HG02870 (cell line): ENCODE measurements around the gene IL15RA.
"Not testable (repeated sequence)": the region's sequence is repeated elsewhere in the genome, so short reads cannot be mapped to it uniquely, and the experiment has no call there.

Source experiments
- ATAC-seq: cut with Tn5 transposase; IDR thresholded peaks from one replicate; pipeline ENCODE4 v1.9.1; 2021; ENCODE audit warnings: mild to moderate bottlenecking, moderate library complexity; ENCODE audit not compliant: unreplicated experiment

Gene IL15RA

DNA sequence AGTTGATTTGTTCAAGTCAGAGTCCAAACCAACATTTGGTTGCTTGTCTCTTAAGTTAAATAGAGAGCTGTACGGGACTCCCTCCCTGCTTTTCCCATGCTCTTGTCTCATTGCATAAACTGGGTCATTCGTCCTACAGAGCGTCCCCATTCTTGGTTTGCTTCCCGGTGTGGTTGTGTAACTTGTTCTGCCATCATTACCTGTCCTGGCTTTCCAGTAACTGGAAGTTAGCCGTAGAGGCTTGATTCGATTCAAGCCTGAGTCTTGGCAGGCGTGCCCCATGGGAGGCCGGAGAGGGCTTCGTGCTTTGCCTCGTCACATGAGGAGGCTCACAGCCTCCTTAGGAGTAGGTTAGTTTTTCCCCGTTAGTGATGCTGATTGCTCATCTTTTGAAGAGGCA lies 47.1 kb downstream of the IL15RA start:
- no peak for ATAC-seq

DNA sequence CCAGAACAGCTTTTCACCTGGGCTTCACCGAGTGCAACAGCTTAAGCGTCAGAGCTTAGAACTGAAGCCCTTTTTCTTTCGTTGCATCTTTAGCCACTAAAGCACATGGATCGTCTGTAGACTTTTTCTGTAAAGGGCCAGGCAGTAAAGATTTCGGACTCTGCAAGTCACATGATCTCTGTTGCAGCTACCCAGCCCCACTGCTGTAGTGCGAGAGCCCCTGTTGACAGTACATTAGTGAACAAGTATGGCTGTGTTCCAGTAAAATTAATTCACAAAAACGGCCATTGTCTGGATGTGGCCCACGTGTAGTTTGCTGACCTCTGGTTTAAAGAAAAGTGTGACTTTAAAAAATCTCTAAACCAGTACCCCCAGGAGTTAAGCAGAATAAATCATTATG lies 47.9 kb downstream of the IL15RA start:
- no peak for ATAC-seq

DNA sequence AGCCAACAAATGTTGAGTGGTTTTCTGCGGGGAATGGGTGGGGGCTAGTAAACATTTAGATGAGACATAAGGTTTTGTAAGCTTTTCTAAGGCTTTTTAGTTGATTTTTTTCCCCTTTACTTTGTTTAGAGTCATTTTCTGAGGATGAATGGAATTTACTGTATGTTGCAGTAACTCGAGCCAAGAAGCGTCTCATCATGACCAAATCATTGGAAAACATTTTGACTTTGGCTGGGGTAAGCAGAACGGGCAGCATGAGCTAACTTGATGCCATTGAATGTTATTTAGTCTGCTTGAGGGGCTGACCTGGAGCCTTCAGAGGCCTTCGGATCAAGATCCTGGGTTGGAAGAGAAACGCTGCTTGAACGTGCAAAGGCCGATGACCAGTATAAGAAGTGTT lies 50.0 kb downstream of the IL15RA start:
- ATAC-seq = no peak

DNA sequence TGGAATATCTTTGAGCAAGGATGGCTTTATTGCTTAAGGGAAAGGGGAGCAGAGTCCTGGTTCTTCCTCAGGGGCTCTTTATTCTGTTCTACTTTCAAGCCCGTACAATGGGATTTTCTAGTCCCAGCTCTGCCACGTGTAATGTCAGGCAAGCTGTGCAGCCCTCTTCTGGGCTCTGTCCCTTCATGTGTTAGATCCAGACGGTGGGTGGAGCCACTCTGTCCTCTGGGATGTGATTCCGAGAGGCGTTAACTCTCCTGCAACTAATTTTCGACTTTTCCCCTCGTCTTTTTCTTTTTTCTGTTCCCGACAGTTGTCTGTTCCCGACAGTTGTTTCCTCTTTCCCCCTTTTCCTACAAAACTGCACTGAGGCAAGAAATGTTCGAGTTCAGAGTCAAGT lies 52.5 kb downstream of the IL15RA start:
- no peak for ATAC-seq

DNA sequence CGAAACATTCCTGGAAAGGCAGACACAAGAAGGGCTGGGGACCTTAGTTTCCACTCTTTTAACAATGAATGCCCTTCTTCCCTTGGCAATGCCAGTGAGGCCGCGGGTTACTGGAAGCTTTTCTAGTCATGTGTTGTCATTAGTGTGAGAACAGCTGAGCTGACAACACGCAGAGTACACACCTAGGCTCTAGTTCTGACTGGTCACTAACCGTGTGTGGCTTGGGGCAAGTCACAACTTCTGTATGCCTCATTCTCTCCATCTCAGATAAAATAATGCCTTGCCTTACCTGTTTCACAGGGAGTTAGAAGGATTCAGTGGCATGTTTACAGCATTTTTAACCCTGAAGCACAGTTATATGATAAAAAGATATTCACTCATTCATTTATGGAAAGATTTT lies 55.6 kb downstream of the IL15RA start:
- no peak for ATAC-seq

DNA sequence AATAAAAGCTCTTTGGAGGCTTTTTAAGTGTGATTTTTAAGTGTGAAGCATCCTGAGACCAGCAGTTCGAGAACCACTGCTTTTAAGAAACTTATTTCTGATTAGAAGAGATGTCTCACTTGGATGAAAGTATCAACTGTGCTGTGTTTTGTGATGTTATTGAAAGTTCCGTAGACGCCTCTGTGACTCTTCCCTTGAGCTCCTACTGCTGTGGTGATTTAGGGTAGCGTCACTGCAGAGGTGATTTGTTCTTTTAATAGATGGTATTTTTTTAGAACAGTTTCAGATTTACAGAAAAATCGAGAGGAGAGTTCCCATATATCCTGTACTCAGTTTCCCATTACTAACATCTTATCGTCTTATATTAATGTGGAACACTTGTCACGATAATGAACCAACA lies 57.8 kb downstream of the IL15RA start:
- ATAC-seq = no peak

DNA sequence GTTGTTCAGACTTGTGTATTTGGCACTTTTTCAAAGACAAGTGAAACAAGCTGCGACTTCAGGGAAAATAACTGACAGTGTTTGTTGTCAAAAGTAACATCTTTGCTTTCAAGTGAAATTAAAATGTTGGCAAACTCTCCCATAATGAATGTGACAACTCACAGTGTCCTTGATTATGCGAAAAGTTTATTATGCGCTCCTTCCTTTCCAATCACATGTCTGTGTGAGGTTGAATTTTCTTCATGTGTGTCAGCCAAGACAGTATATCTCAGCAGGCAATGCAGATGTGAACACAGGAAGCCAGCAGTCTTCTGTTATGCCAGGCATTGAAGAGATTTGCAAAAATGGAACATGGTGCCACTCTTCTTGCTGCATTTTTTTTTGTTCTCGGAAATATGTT lies 58.6 kb downstream of the IL15RA start:
- no peak for ATAC-seq

DNA sequence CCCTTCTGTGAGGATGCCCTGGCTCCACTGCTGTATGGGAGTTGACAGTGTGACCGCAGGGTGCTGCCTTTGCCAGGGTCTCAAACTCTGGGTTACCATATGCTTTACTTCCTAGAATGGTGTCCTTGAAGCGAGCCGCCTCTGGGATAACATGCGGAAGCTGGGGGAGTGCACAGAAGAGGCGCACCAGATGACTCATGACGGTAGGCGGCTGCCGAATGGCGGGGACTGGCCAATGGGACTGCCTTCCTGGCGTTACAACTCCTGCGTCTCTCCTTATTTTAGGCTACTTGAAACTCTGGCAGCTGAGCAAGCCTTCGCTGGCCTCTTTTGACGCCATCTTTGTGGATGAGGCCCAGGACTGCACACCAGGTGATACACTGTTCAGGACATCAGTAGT lies 60.0 kb downstream of the IL15RA start:
- no peak for ATAC-seq

DNA sequence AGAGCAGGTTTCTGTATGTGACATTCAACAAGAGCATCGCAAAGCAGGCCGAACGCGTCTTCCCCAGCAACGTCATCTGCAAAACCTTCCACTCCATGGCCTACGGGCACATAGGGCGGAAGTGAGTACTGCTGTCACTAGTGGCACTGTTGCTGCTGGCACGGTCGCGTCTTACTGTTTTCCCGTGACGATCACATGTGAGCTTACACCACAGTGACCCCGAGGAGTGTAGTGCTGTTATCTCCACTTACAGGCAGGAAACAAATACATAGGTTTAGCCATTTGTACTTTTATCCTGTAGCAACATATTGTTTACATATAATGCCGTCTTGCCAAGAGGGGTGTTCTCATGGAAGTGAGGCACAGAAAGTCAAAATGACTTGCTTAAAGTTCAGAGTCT lies 61.9 kb downstream of the IL15RA start:
- no peak for ATAC-seq

DNA sequence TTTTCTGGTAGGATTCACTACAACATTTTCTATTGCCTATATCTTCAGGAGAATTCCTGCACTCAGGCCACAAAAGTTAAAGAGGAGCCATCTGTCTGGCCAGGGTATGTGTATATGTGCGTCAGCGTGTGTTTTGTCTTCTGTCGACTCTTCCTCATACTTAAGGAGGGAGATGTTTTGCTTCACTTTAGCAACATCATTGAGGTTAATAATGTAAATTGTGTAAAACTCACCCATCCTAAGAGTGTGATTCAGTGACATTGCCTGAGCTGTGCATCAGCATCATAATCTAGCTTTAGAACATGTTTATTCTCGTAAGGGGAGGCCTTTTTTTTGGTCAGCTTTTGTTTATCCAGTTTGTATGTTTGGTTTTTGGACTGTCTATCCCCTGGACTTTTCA lies 63.6 kb downstream of the IL15RA start:
- ATAC-seq = no peak

DNA sequence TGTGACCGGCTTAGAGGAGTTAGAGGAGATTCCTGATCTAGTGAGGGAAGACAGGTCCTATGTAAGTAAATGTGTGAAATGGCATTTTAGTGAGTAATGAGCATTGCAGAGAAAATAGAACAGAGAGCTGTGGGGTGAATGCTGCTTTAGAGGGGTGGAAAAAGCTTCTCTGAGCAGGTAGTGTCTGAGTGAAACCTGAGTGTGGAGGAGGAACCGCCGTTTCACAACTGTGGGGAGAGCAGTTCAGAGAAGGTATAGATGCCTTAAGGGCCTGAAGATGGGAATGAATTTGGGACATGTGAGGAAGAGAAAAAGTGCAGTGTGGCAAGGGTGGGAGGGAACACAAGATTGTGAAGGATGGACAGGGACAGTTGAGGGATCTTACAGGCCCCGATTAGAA lies 65.7 kb downstream of the IL15RA start:
- no peak for ATAC-seq

DNA sequence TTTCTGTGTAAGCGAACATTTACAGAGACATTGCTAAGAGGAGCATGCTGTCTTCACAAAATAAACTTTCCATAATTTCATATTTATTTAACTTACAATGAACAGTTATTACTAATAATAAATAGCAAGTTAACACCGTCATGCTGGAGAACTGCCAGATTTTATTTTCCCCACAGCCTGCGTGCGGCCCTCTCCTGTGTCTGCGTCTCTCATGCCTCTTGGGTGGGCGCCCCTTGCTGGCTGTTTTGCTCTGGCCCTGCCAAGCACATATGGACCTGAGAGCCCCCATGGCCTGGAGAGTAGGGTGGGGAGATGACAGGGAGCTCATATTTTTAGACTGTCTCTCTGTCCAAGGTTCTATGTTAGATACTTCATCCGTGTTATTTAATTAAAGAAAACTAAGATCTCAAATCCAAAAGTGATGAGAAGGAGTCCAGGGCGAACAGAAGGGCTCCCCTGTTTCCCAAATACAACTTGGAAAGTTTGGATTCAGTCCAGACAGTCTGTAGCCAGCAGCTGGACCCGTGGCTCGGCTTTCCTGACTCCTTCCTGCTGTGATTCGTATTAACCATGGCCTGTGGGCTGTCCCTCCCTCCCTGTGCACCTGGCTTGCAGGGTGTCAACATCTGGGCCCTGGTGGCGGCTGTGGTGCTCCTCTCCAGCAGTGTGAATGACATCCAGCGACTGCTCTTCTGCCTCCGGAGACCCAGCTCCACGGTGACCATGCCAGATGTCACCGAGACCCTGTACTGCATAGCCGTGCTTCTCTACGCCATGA lies 66.8 kb downstream of the IL15RA start:
- no peak for ATAC-seq

DNA sequence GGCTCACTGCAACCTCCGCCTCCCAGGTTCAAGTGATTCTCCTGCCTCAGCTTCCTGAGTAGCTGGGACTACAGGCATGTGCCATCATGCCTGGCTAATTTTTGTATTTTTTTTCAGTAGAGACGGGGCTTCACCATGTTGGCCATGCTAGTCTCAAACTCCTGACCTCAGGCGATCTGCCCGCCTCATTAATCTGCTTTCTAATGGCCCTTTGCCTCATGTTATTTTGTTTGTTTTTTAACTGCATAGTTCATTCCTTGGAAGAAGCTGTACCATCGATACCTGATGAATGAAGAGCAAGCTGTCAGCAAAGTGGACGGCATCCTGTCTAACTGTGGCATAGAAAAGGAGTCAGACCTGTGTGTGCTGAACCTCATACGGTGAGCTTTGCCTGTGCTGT lies 68.7 kb downstream of the IL15RA start:
- ATAC-seq = not testable (repeated sequence)

DNA sequence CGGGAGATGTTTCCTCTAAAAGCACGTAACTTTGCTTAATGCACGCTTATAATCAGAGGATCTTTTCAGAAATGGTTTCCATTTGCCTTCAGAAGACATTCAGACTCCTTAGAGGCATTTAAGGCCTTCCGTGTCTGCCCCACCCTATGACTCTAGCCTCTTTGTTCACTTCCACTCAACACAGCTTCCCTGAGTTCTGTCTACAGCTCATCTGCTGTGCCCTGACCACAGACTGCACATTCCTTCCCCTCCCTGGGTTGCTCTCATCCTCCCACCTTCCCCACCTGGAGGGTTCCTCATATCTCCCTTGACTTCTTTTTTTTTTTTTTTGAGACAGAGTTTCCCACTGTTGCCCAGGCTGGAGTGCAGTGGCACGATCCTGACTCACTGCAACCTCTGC lies 70.7 kb downstream of the IL15RA start:
- no peak for ATAC-seq

DNA sequence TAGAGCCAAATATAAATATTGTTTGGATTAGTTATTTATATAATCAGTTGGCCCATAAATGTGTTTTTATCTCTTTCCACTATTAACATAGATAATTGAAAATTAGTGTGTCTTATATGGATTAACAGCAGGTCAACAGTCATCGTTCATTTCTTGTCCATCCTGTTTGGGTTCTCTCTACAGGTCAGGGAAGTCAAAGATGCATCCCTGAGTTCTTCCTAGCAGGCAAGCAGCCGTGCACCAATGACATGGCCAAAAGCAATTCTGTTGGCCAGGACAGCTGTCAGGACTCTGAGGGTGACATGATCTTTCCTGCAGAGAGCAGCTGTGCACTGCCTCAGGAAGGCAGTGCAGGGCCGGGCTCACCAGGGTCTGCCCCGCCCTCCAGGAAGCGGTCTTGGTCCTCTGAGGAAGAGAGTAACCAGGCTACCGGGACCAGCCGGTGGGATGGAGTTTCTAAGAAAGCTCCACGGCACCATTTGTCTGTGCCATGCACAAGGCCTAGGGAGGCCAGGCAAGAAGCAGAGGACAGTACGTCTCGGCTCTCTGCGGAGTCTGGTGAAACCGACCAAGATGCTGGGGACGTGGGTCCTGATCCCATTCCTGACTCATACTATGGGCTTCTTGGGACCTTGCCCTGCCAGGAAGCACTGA lies 71.4 kb downstream of the IL15RA start:
- no peak for ATAC-seq

DNA sequence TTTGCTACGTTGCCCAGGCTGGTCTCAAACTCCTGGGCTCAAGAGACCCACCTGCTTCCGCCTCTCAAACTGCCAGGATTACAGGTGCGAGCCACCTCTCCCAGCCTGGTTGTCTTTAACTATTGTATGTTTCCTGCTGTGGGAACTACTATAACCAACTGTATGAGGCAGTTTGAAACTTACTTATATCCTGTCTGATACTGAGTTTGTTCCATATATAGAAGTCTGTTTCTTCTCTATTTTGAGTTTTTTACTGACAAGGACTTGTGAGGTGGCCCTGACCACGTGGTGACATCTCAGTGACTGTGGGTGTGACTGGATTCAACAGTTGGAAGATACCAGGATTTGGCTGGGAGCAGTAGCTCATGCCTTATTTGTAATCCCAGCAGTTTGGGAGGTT lies 73.1 kb downstream of the IL15RA start:
- ATAC-seq = peak; percentile 93

DNA sequence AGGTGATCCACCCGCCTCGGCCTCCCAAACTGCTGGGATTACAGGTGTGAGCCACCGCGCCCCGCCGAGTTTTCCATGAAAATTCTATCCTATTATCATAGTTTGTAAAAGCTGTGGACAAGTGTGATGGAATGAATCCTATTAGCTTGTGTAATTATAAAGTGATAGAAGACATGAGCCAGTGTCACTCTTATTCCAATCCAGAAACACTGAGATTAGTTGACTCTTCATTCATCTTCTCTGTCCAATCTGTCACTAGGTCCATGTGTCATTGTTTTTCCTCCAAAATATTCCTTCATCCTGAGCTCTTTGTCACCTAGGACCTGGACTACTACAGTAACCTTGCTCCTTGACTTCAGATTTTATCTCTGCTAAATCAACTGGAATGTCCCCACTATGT lies 73.8 kb downstream of the IL15RA start:
- no peak for ATAC-seq

DNA sequence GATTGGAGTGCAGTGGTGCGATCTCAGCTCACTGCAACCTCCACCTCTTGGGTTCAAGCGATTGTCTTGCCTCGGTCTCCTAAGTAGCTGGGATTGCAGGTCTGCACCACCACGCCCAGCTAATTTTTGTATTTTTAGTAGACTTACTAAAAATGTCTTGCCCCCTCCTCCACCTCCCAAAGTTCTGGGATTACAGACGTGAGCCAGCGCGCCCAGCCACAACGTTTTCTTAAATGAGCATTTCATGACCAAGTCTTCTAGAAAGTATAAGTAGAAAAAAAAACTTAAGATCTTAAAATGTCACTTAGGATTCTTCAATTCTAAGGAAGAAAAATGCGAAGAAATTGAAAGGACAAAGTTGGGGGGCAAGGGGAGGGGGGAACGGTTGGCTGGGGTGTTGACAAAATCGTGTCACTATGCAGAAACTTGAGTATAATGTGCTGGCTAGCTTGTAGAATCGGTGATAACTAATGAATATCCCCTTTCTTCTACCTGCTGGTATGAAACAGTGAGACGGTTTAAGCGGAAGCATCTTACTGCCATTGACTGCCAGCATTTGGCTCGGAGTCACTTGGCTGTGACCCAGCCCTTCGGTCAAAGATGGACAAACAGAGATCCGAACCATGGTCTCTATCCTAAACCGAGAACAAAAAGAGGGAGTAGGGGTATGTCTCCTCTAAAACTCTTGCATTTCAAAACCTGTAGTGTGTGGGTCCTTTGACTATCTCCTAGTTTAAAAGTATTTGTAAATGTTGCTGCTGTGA lies 74.7 kb downstream of the IL15RA start:
- no peak for ATAC-seq
